ENCODE measurements around the gene CRCP.

GRCh38 chr7:66142996-66143395, 28.3 kb downstream of the CRCP start:
- no peak for TF ChIP-seq CTCF (IDR thresholded peaks at IDR 0.05)
- TF ChIP-seq POLR2A (IDR thresholded peaks at IDR 0.05): no peak

All from testis (tissue), 2 donors.